GM18867 (cell line): Measurements from ENCODE around the gene PXMP2.
"Not testable (repeated sequence)": the region's sequence is repeated elsewhere in the genome, so short reads cannot be mapped to it uniquely, and the experiment has no call there.

ENCODE experiments used
- ATAC-seq: cut with Tn5 transposase; IDR thresholded peaks from one replicate; pipeline ENCODE4 v1.9.1; 2021; ENCODE audit warnings: mild to moderate bottlenecking, moderate library complexity; ENCODE audit not compliant: unreplicated experiment

PXMP2 gene

GRCh38 chr12:132747395-132747794, 60.0 kb downstream of the PXMP2 start:
- no peak for ATAC-seq

GRCh38 chr12:132747896-132748295, 60.5 kb downstream of the PXMP2 start:
- no peak for ATAC-seq

- no peak for ATAC-seq
Measured at GRCh38 chr12:132748319-132748718, 60.9 kb downstream of the PXMP2 start.

GRCh38 chr12:132753670-132754069, 66.3 kb downstream of the PXMP2 start:
- ATAC-seq, result not testable (repeated sequence)

GRCh38 chr12:132754160-132754932, 67.0 kb downstream of the PXMP2 start:
- no peak for ATAC-seq
